Inflammatory macrophage treated with lipopolysaccharide for 4 hours (primary cell): ENCODE results near the gene MLLT10.

Source experiments
- DNase-seq: peaks from one replicate; pipeline ENCODE4 v3.0.0-alpha.2; 2020

MLLT10 gene

GRCh38 chr10:21501731-21502347 is 32.2 kb upstream of the MLLT10 start:
- no peak for DNase-seq

GRCh38 chr10:21502348-21502740 is 31.7 kb upstream of the MLLT10 start:
- no peak for DNase-seq

GRCh38 chr10:21503542-21503941 is 30.5 kb upstream of the MLLT10 start:
- DNase-seq: no peak

GRCh38 chr10:21505711-21506278 is 28.2 kb upstream of the MLLT10 start:
- DNase-seq: no peak

- DNase-seq: no peak
Measured at GRCh38 chr10:21506351-21506750, 27.7 kb upstream of the MLLT10 start.

- no peak for DNase-seq
Measured at GRCh38 chr10:21507150-21507549, 26.9 kb upstream of the MLLT10 start.

- DNase-seq: no peak
Measured at GRCh38 chr10:21508706-21509331, 25.2 kb upstream of the MLLT10 start.

GRCh38 chr10:21509341-21510240 is 24.4 kb upstream of the MLLT10 start:
- DNase-seq: no peak

- no peak for DNase-seq
Measured at GRCh38 chr10:21510241-21511094, 23.6 kb upstream of the MLLT10 start.

GRCh38 chr10:21511095-21511570 is 22.9 kb upstream of the MLLT10 start:
- no peak for DNase-seq

- DNase-seq: no peak
Measured at GRCh38 chr10:21511946-21512572, 22.0 kb upstream of the MLLT10 start.

- DNase-seq: no peak
Measured at GRCh38 chr10:21512573-21513404, 21.2 kb upstream of the MLLT10 start.

- DNase-seq: no peak
Measured at GRCh38 chr10:21513405-21513788, 20.6 kb upstream of the MLLT10 start.

GRCh38 chr10:21514129-21514817 is 19.8 kb upstream of the MLLT10 start:
- DNase-seq: no peak

- no peak for DNase-seq
Measured at GRCh38 chr10:21514818-21515351, 19.1 kb upstream of the MLLT10 start.

- no peak for DNase-seq
Measured at GRCh38 chr10:21515361-21516241, 18.4 kb upstream of the MLLT10 start.

- peak; percentile 48 for DNase-seq
Measured at GRCh38 chr10:21516242-21517131, 17.5 kb upstream of the MLLT10 start.
